GM19193 (cell line): ENCODE data around the gene HDAC4.

ENCODE experiments used
- POLR2A ChIP-seq: IDR thresholded peaks from 4 replicates; pipeline ENCODE4 v1.6.1; 2011; ENCODE audit not compliant: insufficient read depth, insufficient read length; ENCODE audit errors: extremely low read depth

The HDAC4 gene

GRCh38 chr2:239167011-239167673 lies 233.7 kb downstream of the HDAC4 start:
- no peak for TF ChIP-seq POLR2A

DNA sequence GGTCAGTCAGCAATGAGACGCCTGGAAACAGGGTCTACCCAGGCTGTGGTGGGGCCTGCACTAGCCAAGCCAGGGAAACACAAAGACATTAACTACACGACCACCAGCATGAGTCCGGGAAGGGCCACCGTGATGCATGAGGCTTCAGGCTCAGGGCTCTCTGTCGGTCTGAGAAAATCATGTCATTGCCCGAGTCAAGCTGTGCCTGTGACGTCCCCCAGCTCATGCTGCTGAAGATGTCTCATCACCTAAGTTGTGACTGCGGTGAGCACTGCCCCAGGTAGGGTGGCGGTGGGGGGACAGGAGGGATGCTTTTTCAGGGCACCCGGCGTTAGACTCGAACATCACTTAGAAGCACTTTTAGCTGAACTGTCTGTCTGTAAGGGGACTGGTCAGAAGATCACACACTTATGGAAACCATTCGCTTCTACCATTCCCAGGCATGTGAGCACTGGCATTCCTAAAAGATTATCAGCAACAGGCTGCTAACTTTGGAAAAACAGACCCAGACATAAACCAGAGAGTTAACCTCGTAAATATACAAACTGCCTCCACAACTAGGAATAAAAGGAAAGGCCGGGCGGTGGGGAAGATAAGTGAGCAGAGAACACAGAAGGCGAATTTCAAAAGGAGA lies 234.5 kb downstream of the HDAC4 start:
- TF ChIP-seq POLR2A = no peak

DNA sequence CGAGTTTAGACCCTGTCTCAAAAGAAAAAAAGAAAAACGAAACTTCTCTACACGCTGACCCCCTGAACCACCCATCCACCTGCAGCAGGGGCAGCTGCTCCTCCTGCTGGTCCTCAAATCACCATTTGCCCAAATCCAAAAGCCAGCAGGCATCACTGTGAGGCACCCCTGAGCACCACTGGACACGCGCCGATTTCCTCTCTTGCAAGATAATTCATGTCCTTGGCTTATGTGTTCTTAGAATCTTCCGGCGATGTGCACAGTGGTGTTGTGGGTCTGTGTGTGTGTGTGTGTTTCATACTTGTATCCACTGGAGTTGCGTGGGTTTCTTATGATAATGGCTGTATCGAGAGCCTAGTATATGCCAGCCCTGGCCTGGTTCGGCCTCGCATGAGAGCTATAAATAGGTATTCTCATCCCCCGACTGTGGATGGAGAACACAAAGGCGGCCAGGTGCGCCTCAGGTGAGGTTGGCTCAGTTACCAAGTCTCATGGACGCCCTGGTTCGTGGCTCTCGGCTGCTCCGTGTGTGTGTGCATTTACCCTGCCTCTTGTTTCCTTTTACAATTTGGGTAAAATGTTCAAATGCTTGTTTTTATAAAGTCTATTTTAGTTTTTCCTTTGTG lies 235.5 kb downstream of the HDAC4 start:
- no peak for TF ChIP-seq POLR2A

DNA sequence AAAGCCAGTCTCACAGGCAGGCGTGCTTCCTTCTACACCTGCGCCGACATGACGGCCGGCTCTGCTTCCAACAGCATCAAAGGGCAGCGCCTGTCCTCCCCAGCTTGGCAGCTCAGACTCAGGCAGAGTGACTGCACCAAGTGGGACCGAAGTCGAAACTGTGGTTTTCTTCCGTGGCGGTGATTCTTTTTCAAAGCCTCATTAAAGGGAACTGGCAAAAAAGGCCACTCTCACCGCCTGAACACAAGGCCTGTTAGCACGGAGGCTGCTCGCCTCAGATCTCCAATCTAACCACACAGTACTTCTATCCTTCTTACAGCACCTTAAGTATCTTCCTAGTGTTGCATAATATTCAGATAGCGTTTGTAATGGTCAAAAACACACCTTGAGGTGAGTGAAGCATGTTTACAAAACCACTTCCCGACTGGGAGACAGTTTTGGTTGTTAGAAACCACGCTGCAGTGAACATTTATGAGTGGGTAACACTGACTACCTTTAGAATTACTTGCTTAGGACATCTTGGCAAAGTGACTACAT lies 236.4 kb downstream of the HDAC4 start:
- no peak for TF ChIP-seq POLR2A

GRCh38 chr2:239163688-239164334 lies 237.0 kb downstream of the HDAC4 start:
- no peak for TF ChIP-seq POLR2A

GRCh38 chr2:239162976-239163687 lies 237.7 kb downstream of the HDAC4 start:
- TF ChIP-seq POLR2A = no peak

DNA sequence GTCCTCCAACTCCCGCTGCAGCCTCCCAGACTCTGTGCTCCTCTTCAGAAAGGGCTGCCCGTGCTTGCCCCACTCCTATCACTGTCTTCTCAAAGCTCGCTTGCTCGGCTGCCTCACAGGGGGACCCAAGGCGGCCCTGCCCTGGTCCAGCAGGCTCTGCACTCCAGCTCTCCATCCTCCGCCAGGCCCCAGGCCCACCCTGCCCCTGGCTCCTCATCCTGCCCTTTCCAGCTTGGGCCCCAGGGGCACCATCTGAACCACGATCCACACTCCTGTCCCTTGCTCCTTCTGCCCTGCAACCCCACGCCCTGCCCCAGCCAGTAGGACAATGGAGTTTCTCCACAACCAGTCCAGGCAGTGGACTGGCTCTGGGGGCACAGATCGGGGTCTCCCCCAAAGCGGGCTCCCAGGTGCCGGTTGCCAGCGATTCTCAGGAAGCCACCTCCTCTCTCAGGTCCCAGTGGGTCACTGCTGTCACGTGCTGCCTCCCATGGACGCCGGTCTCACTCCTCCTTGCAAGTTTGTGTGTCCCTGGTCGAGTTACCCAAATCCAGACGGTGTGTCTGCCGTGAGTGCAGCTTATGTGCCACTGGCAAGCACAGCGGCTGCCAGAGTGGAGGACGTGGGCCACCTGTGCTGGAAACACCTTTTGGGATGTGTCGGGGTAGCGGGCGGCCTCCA lies 238.5 kb downstream of the HDAC4 start:
- TF ChIP-seq POLR2A = no peak

- no peak for TF ChIP-seq POLR2A
These were observed 239.1 kb downstream of the HDAC4 start for GRCh38 chr2:239161711-239162140.

DNA sequence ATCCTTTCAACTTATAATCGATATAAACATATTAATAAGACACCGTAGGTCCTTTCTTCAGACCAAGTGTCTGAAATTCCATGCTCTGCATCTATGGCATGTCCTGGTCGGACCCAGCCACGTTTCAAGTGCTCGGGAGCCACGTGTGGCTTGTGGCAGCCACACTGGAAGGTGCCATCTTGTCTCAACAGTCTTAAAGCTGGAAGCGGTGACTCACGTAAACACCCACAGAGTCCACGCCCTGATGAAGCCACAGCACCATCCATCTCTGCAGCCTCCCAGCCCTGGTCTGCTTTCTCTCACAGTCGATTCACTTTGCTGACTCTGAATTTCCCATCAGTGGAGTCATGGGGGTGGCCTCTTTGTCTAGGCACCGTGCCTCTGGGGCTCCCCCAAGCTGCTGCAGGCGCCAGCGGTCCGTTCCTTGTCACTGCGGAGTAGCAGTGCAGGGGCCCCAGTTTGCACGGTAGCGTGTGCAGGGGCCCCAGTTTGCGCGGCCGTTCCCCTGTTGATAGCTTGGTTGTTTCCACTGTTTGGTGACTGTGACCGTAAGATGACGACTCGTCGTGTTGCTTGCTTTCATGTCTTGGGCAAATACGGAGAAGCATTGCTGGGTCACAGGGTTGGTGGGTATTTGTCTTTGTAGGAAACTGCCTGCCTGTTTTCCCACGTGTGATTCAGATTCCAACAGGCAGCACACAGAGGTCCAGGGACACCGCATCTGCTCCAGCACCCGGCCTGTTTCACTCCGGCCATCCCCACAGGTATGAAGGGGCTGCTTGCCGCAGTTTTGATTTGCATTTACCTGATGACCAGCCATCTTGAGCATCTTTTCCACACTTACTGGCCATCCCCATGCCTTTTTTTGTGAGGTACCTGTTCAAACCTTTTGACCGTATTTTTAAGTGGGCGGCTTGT lies 240.3 kb downstream of the HDAC4 start:
- no peak for TF ChIP-seq POLR2A

DNA sequence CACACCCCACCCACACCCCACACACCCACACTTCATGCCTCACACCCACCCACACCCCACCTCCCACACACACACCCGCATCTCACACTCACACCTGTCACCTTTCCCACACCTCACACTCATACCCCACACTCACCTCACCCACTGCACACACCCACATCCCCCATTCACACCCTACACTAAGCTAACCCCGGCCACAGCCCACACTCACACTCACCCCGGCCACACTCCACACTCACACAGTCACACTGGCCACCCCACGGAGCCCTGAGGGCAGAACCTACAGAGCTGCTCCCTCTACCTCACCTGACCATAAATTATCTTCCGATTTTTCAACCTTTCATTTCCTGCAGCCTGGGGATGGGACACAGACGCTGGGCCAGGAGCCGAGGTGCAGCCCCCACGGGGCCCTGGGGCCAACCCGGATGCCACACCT lies 241.3 kb downstream of the HDAC4 start:
- no peak for TF ChIP-seq POLR2A

GRCh38 chr2:239158641-239159475 lies 242.0 kb downstream of the HDAC4 start:
- TF ChIP-seq POLR2A = no peak

- TF ChIP-seq POLR2A = no peak
These were observed 243.0 kb downstream of the HDAC4 start for GRCh38 chr2:239157771-239158170.

GRCh38 chr2:239157269-239157668 lies 243.6 kb downstream of the HDAC4 start:
- TF ChIP-seq POLR2A = no peak
